ENCODE data around the gene JARID2. TPM values are rescaled to one million over a fixed set of nuclear protein-coding genes. Genes with fewer than 3 reads are reported as not detected.

Gene JARID2
- total RNA-seq, 1 experiment from 2014 or later, result 11.7 TPM

DNA sequence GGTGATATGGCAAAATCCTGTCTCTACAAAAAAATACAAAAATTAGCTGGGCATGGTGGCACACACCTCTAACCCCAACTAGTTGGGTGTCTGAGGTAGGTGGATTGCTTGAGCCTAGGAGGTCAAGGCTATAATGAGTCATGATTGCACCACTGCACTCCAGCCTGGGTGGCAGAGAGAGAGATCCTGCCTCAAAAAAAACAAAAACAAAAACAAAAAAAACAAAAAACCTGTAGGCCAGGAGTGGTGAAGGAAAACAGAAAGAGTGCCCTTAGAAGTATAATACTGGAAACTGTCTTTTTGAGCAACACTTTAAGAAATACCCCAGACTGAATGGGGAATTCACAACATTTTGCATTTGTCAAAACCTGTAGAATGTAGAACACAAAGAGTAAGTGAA, 85.3 kb downstream of the JARID2 start:
- peak; percentile 44 for DNase-seq (ENCODE audit: low read depth)

DNA sequence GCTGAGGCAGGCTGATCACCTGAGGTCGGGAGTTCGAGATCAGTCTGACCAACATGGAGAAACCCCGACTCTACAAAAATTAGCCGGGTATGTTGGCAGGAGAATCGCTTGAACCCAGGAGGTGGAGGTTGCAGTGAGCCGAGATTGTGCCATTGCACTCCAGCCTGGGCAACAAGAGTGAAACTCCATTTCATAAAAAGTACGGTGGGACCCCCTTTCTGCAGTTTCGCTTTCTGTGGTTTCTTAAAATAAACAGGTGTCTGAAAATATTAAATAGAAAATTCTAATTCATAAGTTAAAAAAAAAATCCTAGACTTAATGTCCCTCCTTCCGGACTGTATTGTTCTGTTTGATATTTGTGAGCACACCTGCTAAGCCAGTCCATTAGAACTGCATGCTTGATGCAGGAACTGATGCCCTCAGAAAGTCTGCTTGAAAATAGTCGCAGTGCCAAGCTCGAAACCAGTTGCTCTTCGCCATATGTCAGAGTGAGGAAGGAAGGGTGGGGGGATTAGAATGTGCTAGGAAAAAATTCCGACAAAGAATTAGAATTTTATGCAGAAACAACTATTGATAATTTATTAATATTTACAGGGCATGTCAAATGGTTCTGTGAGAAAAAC, 85.9 kb downstream of the JARID2 start:
- DNase-seq (ENCODE audit: low read depth), result no peak

DNA sequence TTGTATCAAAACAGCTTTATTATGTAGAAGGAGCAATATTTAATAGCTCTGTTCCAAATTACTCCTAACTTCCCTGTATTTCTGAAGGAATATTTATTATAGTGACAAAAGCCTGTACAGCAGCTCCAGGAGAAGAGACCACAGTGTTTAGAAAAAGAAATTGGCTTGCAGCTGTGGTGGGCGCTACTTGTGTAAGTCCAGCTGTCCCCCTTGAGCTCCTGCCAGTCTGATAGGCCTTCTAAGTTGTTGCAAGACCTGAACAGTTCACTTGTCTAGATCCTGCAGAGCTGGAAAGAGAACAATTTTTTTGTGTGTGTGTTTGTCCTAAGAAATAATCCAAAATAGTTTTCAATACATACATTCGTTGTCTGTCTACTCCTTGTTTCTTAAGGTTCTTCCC, 86.6 kb downstream of the JARID2 start:
- DNase-seq (ENCODE audit: low read depth), result no peak

DNA sequence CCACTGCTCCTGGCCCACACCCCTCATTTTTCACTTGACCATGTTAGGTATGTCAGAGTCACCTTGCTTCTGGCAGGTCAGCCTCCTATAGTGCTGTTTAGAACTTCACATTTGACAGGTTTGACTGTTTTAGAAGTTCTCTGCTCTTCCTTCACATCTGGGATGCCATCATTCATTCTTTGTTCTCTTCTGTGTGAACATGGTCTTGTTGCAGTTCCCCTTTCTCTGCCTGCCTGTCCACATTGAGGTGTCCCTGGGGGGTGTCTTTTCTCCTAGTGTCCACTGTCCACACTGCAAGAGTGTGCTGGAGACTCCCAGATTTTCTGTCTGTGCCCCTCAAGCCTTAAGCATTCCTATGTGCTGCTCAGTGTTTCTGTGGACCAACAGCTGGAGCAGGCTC, 89.5 kb downstream of the JARID2 start:
- no peak for DNase-seq (ENCODE audit: low read depth)

DNA sequence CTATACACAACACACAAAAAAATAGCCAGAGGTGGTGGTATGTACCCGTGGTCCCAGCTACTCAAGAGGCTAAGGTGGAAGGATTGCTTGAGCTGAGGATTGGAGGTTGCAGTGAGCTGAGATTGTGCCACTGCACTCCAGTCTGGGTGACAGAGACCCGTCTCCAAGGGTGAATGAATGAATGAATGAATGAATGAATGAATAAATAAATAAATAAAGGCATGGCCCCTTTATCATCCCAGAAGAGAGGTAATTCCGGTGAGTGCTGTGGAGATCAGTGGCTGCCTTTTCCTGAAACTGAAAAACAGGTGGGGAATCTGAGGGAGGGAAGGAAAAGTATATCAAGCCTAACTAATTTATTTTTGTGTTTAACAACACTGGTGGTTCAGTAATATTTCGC, 90.0 kb downstream of the JARID2 start:
- no peak for DNase-seq (ENCODE audit: low read depth)

DNA sequence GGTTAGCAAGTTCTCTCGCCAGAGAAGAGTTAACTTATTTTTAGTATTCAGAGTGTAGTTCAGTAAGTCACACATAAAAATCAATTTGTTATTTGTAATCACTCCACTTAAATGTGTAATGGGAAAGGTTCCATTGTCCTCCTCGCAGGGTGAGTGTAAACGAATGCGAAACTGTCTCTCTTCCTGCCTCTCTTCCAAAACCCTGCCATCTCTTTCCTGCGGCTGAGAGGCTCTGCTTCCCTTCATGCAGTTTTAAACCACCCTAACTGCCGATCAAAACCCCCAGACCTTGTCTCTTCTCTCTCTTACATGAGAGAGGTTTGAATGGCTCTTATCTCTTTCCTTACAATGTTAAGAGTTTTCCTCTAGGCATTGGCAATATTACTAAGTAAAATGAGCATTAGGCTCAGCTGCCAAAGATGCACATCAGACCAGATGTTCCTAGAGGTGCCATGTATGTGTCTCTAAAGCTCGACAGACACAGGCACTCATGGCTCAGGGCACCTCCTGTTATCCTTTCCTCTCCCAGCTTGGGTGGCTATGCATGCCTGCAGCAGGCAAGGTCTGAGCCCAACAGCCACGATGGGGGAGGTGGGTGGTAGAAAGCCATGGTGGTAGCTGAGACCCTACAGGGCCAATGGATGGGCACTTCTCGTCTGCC, 91.2 kb downstream of the JARID2 start:
- DNase-seq (ENCODE audit: low read depth), result no peak

DNA sequence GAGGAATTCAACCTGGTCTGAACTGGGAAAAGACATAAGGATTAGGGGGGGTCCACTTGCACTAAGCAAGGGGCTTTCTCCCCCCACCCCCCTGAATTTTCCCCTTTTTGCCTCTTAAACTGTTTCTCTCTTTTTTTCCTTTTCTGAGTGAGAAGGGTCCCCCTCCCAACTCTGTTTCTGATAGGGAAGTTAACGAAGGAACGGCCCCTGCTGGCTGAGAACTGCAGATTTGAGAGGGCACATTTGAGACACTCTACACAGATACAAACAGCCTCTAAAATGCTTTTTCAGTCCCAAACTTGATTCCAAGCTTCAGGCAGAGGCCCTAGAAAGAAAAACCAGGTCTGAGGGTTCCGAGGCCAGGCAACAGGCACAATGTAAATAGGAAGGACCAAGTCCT, 91.7 kb downstream of the JARID2 start:
- DNase-seq (ENCODE audit: low read depth), result no peak

DNA sequence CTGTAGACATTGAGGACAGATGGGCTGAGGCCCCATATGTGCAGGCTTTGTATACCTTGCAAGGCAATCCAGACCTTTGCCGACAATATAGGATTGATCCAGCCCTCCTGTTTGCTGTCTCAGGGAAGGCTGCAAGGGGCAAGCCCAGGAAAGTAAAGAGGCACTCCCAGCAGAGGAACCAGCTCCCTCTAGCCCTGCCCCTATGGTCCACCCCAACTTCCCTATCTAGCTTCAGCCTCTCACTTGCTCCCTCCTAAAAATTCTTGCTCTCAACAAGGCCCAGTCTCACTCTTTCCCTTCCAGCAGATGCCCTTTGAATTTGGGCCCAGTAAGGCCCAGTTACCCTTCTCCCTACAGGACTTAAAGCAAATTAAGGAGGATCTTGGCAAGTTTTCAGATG, 92.6 kb downstream of the JARID2 start:
- DNase-seq (ENCODE audit: low read depth), result no peak

DNA sequence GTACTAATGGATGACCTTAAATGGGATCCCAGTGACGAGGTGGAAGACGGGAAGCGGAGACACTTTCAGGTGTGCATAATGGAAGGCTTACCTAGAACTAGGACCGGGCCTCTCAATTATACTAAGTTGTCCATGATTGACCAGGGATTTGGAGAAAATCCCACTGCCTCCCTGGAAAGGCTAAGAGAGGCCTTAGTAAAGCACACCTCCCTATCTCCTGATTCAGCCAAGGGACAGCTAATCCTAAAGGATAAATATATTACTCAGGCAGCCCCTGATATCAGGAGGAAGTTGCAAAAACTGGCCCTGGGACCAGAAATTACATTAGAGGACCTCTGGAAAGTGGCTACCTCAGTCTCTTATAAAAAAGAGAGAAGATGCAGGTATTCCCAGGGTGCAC, 93.2 kb downstream of the JARID2 start:
- DNase-seq (ENCODE audit: low read depth), result no peak

DNA sequence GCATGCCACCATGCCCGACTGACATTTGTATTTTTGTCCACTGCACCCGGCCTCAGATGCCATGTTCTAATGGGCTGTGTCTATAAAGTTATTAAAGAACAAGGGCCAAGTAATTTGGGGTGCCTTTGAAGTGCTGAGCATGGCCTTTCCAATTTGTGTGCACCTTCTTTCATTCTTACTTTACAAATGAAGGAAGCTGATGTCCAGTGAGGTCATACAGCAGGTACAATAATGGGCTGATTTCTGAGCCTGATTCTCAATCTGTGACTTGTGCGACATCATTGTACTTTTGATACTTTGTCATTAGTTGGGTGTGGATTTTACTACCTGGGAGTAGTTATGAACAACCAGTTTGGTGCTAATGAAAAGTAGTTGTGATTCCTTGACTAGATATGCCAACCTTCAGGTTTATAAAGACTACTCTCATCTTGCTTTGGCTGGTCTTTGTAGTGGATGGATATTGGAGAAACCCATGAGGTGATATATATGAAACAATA, 94.3 kb downstream of the JARID2 start:
- no peak for DNase-seq (ENCODE audit: low read depth)

DNA sequence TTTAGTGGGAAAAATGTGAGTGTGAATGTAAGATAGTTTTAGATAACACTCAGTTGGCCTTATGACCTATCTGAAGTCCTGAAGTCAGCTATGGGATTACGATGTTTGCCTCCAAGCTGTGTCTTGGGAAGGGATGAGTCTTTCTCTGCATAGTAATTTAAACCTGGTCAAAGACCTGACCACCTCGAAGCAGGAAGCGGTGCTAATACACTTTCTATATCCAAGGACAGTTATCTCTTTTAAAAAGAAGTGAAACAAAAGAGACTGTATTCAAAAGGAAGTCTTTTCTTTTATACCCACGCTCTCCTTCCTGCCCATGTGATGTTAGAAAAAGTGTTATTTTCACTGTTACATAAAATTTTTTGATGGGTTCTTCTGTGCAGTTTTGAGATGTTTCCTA, 94.9 kb downstream of the JARID2 start:
- DNase-seq (ENCODE audit: low read depth), result no peak

DNA sequence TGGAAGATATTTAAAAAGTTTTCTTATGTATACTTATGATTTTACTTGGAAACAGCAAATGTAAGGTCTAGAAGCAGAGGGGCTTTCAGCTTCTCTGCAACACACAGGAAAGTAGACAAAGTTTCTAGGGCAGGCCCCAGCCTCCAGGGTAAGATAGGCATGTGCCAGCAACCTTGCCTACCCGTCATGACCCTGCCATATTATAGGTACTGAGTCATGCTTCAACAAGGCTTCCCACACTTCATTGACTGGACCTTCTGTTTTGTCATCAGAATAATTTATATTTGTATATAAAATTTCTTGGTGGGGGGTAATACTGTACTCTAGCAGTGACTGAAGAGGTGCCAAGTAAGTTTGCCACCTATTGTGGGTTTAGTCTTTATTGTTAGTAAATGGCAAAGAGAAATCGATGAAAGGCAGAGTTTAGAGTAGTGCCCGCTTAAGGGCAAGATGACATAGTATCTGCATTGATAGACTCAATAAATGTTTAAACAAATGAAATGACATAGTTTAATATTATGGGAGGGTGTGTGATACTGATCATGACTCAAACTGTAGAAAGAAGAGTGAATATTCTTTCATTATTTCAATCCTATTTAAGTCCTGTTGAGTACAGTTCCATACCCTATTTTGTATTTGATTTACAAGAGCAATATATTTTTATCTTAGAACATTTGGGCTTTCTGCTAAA, 95.6 kb downstream of the JARID2 start:
- peak; percentile 54 for DNase-seq (ENCODE audit: low read depth)

DNA sequence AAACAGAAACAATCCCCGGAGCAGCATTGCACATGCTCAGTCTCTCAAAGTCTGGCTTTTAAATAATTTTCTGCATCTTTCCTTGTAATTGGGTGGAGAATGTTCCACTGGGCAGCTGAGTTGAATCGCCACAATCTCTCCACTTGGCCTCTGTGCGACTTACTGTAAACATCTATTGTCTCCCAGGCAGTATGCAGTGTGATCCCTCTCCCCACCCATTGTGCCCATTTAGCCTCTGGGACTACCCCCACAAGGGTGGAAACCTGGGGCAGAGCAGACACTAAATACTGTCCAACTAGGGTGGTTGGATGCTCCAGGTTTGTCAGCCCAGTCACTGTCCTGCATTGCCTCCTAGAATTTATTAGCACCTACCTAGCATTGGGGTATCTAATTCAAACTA, 96.2 kb downstream of the JARID2 start:
- no peak for DNase-seq (ENCODE audit: low read depth)

DNA sequence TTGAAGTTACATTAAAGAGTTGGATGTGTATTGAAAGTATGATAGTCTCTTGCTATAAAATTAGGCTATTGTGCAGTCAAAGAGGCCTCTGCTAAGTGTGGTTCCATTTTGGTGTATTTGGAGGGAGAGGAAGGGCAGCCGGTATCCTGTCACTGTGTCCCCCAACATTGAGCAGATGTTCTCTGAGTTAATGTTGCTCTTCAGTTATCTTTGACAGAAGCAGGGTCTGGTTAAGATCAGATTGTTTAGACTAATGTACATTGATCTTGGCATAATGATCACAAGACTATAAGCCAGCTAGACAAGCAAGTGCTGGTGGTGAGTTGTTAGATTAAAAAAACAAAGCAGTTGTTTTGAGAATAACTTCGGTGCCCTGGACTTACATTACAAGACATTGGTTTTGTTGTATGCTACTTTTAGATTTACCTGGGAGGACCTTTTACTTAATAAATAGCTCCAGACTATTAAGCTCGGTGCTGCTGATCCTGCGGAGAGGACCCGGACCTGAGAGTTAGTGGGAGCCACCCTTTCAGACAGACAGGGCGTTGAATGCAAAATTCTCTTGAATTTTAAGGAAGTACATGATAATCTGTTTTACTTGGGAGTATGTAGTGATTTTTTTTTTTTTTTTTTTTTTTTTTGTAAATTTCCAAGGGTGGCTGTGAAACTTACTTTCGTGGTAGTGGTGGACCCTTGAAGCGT, 97.8 kb downstream of the JARID2 start:
- no peak for DNase-seq (ENCODE audit: low read depth)

DNA sequence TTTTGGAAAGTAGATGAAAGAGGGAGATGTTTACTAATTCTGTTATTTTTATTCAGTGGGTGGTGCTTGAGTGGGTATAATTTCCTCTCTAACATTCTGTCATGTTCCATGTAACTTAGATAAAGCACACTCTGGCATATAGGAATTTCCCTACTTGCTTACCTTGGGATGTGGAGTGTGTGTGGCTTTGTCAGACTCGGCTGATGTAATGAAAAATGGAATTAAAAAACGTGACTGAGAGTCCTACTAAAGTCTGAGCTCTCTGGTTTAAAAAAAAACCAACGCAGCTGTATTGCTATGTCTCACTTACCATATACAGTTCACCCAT, 98.3 kb downstream of the JARID2 start:
- no peak for DNase-seq (ENCODE audit: low read depth)

DNA sequence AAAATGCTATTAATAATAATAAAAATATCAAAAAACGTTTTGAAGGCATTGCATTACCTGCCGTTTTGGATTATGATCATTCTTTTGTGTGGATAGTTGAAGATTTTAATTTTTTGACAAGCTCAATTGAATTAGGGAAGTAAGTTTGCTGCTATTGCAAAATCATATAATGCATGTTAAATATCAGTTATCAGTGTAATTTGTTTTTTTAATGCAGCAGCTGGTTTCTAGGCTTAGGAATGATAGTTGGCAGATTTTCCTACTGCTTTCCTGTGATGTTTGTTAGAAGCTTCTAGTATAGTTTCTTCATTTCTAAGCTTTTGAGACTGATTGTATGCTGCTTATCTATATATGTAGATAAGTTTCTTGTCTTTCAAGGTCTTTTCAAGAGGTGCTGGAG, 99.0 kb downstream of the JARID2 start:
- DNase-seq (ENCODE audit: low read depth), result no peak

DNA sequence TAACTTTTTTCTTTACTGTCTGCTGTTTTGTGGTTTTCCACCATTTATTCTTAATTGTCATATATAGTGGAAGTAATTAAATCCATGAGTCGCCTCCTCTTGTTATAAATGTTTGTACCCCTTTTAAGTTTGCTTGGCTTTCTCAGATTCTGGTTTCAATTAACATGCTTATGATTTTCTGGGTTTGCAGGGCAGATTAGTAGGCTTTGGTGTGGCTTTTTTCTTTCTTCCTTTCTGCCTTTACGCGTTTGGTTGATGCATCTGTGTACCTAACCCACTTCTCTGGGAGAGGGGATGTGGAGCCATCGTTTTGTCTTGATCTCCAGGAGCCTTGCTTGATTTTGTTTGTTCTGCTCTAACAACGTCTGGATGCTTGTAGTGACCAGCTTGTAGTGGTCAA, 100.4 kb downstream of the JARID2 start:
- no peak for DNase-seq (ENCODE audit: low read depth)

DNA sequence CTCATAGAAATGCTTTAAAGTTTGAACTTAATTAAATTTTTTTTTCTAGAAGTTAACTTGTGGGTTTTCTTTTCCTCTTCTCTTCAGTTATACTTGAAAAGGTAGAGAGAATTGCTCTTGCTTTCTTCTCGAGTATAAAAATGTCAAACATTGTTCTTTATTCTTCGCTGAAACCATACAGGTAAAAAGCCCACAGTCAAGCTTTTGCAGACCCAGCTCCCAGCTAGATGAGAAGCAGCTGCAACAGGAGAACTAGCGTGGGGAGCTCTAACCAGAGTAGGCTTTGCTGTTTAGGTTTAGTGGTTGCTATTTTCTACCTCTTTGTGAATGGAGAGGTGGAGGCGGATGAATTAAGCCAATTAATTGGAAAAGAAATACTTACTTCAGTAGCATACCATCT, 102.7 kb downstream of the JARID2 start:
- no peak for DNase-seq (ENCODE audit: low read depth)

DNA sequence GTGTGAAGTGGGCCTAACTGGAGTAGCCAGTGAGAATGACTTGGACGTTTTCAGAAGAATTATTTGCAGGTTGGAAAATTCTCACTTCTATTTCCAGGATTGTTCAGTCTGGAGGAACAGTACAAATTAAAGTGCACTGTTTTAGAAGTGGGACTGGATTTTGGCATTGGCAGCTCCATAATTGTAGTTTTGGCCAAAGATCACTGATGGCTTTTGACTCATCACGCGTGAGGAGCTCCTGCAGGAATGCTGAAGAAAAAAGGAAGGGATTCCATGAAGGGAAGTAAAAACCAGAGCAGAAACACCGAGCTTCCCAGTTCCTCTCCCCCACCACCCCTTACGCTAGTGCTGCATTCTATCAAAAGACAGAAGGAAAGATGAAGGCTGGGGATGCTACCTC, 103.5 kb downstream of the JARID2 start:
- no peak for DNase-seq (ENCODE audit: low read depth)

DNA sequence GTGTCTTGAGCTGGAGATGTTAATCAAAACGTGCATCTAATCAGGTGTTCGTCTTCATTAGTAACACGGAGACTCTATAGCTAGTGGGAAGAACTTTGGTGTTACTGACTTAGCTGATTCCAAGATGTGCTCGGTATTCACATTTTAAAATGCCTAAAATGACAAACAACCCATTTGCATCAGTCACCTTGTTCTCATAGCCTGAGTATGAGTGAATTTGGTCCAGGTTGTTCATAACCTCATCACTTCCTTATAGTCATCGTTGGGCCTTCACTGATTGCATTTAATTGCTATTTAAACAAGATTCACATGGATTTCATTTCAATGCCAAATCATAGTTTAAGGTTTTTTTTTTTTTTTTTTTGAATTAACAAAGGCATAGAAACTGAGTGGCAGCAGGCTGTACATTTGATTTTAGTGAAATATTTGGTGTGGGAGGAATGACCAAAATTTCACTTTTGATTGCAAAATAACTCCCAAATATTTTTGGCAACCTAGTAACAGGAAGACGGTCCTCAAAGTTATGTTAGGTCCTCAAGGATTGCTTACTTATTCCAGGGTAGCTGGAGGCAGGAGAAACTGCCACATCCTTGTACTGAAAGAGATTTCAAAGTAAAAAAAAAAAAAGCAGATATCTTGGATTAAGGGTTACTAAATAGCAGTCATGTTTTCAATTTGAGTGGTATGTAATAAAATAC, 104.7 kb downstream of the JARID2 start:
- DNase-seq (ENCODE audit: low read depth), result no peak

DNA sequence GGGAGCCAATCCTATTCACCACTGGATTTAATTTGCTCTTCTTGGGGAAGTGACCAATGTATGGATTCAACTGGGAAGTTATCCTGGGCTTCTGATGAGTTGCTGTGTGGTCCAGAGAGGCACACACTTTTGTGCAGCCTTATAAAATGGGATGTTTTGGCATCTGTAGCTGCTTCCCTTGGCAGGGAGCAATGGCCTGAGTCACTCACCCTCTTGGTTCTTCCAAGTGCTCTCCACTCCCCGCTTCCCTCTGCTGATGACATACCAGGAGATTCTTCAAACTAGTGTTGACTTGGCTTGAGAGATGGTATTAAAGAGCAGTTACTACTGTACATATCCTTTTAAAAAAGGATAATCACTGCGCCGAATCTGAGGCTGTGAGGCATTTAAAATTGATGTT, 105.8 kb downstream of the JARID2 start:
- peak; percentile 70 for DNase-seq (ENCODE audit: low read depth)

DNA sequence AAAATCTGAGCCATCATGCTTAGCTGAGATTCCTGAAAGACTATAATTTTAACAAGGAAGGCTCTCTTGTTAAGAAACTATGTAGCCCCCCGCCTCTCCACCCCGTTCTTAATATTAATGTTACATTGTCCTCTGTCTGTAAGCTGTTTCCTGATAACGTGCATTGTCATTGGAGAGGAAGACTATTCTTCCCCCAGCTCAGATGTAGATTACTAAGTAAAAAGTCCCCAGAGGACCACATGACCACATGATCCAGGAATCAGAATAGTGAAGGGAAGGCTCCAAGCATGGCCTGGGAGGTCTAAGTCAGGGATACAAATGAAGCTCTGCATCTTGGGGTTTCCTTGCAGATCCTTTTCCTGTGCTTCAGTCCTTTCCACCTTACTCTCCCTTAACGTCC, 106.4 kb downstream of the JARID2 start:
- no peak for DNase-seq (ENCODE audit: low read depth)
